HL-60 (cell line): ENCODE results near the gene ATE1.

Experiments
- TF ChIP-seq, protein P1 (sequence below): IDR thresholded peaks from one replicate; pipeline ENCODE4 v1.5.1; 2011; ENCODE audit warnings: low read length, control low read depth, inconsistent platforms; ENCODE audit not compliant: insufficient read depth
- TF ChIP-seq, protein P2 (sequence below): IDR thresholded peaks from 2 replicates; pipeline ENCODE4 v1.6.1; 2012; ENCODE audit warnings: low read depth; ENCODE audit not compliant: insufficient replicate concordance

DNA sequence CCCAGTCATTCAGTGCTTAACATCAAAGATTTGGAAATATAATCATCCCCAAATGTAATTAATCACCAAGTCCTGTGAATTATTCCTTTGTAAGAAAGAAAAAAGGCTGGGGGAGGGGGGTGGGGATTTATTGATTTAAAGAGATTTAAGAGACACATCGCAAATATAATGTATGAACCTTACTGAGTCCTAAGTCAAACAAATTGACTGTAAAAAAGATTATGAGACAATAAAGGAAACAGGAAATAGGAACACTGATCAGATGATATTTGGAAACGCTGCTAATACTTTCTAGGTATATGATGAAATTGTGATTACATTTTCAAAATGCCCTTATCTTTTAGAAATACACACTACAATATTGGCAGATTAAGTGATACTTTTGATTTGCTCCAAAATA, 92.5 kb downstream of the ATE1 start:
- TF ChIP-seq, protein P1, sequence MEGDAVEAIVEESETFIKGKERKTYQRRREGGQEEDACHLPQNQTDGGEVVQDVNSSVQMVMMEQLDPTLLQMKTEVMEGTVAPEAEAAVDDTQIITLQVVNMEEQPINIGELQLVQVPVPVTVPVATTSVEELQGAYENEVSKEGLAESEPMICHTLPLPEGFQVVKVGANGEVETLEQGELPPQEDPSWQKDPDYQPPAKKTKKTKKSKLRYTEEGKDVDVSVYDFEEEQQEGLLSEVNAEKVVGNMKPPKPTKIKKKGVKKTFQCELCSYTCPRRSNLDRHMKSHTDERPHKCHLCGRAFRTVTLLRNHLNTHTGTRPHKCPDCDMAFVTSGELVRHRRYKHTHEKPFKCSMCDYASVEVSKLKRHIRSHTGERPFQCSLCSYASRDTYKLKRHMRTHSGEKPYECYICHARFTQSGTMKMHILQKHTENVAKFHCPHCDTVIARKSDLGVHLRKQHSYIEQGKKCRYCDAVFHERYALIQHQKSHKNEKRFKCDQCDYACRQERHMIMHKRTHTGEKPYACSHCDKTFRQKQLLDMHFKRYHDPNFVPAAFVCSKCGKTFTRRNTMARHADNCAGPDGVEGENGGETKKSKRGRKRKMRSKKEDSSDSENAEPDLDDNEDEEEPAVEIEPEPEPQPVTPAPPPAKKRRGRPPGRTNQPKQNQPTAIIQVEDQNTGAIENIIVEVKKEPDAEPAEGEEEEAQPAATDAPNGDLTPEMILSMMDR = no peak
- TF ChIP-seq, protein P2, sequence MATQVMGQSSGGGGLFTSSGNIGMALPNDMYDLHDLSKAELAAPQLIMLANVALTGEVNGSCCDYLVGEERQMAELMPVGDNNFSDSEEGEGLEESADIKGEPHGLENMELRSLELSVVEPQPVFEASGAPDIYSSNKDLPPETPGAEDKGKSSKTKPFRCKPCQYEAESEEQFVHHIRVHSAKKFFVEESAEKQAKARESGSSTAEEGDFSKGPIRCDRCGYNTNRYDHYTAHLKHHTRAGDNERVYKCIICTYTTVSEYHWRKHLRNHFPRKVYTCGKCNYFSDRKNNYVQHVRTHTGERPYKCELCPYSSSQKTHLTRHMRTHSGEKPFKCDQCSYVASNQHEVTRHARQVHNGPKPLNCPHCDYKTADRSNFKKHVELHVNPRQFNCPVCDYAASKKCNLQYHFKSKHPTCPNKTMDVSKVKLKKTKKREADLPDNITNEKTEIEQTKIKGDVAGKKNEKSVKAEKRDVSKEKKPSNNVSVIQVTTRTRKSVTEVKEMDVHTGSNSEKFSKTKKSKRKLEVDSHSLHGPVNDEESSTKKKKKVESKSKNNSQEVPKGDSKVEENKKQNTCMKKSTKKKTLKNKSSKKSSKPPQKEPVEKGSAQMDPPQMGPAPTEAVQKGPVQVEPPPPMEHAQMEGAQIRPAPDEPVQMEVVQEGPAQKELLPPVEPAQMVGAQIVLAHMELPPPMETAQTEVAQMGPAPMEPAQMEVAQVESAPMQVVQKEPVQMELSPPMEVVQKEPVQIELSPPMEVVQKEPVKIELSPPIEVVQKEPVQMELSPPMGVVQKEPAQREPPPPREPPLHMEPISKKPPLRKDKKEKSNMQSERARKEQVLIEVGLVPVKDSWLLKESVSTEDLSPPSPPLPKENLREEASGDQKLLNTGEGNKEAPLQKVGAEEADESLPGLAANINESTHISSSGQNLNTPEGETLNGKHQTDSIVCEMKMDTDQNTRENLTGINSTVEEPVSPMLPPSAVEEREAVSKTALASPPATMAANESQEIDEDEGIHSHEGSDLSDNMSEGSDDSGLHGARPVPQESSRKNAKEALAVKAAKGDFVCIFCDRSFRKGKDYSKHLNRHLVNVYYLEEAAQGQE = no peak
